HG03565 (cell line): ENCODE data around the gene SLC37A1.

Source experiments
- ATAC-seq: cut with Tn5 transposase; IDR thresholded peaks from one replicate; pipeline ENCODE4 v1.9.1; 2021; ENCODE audit warnings: mild to moderate bottlenecking, moderate library complexity; ENCODE audit not compliant: unreplicated experiment

The SLC37A1 gene

DNA sequence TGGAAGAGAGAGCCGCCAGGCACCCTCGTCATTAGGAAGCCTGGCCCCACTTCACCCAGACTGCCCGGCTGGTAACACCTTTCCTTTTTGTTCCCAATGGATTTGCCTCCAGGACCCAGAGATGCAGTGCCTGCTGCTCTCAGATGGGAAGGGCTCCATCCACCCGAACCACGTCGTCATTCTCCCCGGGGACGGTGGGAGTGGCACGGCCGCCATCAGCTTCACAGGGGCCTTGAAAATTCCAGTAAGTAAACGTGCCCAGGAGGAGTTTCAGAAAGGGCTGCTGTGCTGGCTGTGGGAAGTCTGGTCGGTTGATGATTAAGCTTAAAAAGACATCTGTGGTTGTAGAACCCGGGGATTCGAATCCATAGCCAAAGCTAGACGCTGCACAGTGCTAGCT, 45.2 kb downstream of the SLC37A1 start:
- ATAC-seq = no peak

DNA sequence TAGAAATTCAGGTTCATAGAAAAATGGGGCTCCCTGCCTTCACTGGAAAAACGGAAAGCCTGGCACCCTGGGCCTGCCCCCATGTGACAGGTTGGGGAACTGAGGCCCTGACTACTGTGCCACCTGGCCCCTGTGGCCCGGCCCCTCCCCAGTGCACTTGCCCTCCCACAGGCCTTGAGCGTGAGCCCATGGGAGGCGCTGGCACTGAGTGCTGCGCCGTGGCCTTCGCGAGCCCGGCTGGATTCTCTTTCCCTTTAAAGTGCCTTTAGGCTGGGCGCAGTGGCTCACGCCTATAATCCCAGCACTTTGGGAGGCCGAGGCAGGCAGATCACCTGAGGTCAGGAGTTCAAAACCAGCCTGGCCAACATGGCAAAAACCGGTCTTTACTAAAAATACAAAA, 45.7 kb downstream of the SLC37A1 start:
- ATAC-seq = no peak

DNA sequence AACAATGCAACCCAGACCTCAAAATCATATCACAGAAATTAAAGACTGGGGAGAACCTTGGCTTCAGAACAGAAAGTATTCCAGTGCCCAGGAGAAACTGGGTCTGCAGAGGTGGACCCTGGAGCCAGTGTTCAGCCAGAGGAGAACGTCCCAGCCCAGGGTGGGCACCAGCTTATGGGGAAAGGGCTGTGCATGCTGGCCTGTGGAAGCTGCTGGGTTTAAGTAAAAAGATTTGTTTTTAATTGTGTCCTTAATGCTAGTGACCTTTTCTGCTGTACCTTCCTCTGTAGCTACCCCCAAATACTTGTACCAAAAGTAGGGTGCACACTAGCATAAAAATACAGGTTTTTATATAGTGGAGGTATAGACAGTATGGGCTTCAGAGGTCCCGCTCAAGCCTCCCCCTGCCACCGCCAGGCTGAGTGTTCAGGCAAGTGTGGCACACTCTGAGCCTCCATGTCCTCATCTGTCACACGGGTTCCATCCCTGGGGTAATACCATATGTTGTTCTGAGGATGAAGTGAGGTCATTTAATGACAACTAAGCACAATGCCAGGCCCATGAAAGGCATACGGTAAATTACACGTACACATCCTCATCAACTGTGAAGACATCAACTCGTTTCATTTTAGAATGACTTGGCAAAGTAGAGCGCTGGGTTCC, 47.0 kb downstream of the SLC37A1 start:
- no peak for ATAC-seq

DNA sequence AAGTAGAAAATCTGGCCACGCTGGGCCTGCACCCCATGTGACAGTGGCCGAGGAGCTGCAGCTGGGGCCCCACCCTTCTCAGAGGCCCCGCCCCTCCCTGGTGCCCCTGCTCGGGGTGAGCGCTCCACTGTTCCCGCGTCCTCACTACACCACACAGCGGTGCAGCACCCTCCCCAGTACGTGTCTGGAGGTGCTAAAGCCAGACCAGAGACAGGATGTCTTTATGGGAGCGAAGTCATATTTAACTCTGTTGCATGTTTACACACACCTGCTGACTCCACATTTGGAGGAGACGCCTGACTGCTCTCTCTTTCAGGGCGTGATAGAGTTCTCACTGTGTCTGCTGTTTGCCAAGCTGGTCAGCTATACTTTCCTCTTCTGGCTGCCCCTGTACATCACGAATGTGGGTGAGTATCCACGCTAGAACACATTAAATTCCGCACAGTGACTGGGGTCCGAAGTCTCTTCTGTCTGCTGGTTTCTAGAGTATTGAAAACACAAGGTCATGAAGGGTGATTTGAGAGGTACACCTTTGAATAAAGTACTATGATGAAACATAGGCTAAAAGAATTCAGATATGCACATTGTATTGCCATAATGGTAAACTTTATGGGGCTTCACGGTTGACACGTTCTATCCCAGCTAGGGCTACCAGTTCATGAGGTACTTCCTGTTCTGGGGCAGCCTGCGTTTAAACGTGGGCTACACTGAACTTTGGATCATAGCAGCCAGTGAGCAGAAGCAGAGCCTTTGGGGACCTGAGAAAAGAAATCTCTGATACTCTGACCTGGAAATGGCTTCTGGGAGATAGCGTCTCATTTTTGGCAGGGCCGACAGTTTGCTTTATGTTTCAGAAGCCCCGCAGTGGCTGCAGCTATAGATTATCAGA, 48.4 kb downstream of the SLC37A1 start:
- no peak for ATAC-seq

DNA sequence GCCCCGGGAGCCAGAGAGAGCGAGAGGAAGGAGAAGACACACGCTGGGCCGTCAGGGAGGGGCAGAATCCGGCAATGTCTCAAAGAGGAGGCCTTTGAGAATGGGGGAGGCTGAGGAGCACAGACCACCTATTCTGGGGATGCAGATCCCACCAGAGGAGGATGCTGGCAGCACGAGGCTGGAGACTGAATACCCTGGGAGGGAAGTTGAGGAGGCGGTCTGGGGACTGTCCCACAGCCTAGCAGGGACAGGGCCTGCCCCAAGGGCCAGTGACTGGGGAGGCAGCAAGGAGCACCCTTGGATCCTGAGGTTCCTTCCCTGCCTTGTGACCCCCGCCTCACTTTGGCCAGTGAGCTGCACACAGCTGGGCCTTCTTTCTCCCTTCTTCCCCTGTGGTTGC, 49.2 kb downstream of the SLC37A1 start:
- no peak for ATAC-seq

DNA sequence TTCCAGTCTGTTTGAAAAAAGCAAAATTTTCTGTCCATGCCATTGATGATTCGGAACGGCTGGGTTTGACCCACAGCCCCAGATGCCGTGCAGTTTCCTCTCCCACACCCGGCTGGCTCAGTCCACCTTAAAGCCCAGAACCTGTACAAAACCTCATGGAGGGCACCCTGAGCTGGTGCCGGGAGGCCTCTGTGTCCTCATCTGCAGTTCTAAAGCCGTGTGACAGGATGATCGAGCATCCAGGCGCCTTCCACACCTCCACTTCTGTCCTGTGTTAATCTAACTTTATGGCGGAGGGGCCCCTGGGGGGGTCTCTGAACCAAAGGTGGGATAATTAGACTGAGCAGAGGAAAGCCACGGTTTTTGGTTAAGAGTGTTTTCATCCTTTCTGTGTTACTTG, 49.6 kb downstream of the SLC37A1 start:
- no peak for ATAC-seq

DNA sequence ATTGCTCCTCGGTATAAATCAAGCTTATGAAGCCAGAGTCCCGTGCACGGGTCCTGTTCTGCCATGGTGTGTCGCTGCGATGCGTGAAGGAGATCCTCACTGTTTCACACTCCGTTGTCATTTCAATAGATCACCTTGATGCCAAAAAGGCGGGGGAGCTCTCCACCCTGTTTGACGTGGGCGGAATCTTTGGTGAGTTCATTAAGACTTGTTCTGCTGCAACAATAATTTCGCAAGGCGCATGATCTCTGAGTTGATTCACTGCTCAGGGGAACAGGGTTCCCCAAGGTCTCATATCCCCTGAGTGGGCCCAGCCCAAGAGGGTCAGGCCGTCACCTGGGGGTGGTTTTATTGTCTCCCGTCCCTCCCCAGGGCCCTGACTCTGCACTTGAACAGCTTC, 50.0 kb downstream of the SLC37A1 start:
- ATAC-seq = no peak

DNA sequence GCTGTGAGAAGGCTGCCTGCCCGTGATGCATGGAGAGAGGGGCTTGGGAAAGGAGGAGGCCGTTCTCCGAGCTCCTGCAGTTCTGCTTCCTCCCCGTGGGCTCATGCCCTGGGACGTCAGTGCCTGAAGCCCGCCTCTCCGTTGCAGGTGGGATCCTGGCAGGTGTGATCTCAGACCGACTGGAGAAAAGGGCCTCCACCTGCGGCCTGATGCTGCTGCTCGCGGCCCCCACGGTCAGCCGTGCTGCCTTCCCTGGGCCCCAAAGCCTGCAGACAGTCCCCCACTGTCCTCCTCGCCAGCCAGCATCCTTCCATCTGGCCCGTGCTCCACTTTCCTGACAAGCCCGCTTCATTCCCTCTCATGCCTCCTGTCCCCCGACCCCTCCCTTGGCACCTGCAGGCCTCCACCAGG, 50.9 kb downstream of the SLC37A1 start:
- no peak for ATAC-seq

DNA sequence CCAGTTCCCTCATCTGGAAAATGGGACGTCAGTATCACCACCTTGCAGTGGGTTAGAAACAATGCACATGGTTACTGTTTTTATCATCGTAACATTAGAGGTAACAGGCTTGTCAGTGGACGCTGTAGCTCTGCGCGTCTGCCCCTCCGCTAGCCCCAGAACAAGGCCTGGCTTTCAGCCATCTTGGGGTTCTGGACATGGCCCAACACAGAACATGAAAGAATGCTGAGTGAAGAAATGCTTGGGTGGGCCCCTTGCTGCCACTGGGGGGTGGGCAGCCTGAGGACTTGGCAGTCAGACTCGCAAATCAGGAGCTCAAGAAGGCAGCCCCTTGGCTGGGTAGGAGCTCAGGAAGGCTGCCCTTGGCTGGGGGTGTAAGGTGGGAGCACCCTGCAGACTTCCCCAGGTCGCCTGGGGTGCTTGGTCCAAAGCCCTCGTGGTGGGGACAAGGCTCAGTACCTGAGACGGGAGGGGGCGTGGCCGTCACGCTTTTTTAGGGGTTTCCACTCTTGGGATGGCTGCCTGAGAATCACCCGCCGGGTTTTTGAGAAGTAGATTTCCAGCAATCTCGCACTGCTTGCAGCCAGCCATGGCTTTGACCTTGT, 51.7 kb downstream of the SLC37A1 start:
- ATAC-seq = no peak

DNA sequence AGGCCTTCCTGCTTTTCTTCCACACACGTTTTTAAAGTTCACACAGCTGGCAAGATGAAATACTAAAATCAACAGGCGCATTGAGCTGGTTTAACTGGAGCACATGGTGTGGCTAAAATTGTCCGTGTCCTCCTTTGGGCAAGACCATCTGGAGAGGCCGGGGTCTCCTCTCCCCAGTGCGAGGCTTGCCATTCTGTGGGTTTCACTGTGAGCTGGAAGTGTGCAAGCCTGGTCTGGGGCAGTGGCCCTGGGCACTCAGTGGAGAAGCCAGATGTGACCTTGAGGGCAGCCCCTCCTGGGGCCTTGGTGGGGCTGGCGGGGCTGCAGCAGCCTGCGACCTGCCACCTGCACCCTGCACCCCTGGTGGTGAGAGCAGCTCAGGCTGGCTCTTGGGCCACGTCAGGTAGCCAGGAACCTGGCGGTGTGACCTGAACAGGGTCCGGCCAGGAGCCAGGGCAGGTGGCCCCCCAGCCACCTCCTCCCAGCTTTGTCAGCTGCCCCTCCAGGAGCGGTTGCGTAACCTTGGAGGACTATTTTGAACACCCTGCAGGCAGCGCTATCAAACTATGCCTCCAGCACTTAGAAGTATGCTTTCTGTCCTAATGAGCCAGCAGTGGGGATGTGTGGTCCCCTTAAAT, 52.4 kb downstream of the SLC37A1 start:
- no peak for ATAC-seq

DNA sequence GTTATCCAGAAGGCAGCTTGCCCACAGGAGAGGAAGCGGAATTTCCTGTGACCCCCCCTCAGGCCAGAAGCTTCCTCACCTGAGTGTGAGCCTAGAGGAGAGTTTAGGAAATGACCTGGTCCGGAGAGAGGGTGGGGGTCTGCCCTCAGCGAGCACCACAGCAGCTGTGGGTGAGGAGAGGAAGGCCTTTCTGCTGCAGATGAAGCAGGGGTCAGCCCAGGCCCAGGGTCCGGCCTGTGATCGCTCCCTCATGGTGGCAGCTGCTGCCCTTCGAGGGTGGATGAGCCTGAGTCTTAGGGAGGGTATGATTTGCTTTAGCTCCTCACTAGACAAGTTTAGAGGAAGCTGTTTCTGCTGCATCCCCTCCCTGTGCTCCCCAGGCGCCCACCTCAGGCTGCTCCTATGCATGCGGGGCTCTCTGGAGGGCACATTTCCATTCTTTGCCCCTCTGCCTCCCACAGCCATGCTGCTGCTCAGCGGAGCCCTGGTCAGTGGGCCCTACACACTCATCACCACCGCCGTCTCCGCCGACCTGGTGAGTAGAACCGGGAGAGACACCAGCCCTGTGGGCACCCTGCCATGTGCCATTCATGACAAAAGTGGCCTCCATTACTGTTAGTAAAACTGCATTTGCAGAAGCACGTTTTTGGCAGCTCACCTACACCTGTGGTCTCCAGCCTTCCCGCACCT, 53.0 kb downstream of the SLC37A1 start:
- no peak for ATAC-seq

DNA sequence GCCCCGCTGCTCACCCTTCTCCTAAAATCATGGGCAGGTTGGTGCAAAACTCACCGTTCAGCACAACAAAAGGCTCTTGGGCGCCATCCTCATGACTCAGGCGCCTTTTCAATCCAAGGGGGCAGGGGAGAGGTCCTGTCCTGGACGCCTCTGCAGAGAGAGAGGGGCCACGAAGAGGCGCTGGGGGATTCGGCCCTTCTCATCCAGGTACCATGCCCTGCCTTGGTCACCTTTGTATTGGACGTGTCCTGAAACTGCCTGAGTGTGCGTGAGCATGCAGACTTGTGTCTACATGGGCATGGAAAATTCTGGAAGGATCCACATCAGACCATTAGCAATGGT, 53.5 kb downstream of the SLC37A1 start:
- no peak for ATAC-seq

DNA sequence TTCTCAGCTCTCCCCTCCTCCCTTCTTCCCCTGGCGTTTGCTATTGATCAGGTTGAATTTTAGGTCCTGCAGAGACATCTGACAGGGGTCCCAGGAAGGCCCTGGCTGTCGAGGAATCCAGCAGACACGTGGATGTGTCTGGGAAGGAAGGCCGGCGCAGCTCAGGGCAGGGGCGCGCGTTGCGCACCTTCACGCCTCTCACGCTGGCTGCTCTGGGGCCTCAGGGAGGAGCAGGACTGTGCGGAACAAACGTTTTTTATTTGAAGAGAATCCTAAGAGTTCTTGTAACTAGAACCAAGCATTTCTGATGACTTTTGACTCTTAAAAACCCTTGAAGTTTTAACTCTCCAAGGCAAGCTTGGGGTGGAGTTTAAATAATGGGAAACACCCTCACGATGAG, 54.2 kb downstream of the SLC37A1 start:
- no peak for ATAC-seq

DNA sequence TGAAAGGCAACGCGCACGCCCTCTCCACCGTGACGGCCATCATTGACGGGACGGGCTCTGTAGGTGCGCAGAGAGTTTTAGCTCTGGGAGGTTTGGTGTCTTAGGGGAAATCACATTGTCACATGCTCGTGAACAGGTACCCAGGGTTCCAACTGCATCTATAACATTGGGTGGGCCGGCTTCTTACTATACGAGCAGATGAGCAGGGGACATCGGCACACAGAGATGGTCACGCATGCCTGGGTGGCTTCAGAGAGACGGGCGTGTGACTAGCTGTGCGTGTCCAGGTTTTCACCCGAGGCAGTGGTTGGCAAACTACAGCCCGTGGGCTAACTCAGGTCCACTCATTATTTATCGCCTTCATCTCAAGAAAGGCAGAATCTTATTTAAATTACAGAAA, 54.7 kb downstream of the SLC37A1 start:
- no peak for ATAC-seq

DNA sequence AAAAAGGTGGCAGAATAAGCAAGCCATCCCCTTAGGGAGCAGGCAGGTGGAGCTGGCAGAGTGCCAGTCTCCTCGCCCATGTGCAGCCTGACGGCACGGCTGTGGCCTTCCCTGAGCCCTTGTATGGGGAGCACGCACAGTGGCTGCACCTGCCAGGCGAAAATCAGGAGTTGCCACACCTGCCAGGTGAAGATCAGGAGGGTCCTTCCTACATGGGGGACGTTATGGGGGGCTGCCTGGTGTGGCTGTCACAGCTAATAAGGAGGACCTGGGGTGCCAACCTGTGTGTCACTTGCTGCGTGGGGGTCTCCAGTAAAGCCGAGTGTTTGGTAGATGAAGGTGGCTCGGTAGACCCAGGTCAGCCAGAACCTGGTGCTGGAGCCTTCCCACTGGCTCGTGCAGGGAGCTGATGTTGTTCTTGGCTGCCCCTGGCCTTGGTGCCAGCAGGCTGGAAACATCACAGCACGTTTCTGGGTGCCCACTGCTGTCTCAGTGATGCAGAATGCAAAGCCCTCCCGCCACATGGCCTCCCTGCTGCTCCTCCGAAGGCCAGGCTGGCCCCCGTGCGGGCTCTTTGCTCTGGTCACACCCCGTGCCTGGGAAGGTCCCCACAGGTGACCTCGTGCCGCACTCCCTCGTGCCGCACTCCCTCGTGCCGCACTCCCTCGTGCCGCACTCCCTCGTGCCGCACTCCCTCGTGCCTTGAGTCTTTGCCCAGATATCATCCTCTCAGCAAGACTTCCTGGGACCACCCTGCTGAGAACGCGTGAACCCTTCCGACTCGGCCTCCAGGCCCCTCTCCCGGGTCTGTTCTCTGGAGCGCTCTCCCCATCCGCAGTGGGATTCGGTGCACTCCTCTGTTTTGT, 55.4 kb downstream of the SLC37A1 start:
- no peak for ATAC-seq

DNA sequence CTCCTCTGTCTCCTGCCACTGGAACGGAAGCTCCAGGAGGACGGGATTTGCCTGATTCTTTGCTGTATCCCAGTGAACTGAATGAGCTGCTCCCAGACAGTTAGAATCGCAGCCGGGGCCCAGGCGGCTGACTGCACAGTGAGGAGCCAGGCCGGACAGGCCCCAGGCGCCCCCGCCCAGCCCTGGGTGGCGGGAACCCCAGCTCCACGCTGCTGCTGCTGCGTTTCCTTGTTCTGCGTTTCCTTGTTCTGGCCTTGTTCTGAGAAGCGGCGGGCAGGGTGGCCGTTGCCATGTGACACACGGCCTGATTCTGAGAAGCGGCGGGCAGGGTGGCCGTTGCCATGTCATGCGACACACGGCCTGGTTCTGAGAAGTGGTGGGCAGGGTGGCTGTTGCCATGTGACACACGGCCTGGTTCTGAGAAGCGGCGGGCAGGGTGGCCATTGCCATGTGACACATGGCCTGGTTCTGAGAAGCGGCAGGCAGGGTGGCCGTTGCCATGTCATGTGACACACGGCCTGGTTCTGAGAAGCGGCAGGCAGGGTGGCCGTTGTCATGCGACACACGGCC, 56.2 kb downstream of the SLC37A1 start:
- ATAC-seq = no peak

DNA sequence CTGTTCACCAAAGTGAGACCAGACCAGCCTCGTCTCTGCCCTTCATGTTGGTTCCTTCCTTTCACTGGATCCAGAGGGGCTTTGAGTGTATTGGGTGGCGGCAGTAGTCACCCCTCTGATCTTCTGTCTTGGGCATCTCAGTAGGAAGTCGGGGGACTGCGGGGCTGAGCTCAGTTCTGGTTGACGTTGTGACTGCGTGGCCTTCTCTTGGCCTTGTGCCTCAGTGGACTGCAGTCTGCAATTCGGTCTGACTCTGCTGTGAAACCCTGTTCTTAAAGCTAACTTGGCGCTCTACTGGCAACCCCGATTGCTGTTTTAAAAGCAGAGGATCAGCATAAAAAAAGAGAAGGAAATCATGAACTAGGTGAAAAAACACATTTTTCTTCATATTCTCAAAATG, 56.7 kb downstream of the SLC37A1 start:
- ATAC-seq = no peak

DNA sequence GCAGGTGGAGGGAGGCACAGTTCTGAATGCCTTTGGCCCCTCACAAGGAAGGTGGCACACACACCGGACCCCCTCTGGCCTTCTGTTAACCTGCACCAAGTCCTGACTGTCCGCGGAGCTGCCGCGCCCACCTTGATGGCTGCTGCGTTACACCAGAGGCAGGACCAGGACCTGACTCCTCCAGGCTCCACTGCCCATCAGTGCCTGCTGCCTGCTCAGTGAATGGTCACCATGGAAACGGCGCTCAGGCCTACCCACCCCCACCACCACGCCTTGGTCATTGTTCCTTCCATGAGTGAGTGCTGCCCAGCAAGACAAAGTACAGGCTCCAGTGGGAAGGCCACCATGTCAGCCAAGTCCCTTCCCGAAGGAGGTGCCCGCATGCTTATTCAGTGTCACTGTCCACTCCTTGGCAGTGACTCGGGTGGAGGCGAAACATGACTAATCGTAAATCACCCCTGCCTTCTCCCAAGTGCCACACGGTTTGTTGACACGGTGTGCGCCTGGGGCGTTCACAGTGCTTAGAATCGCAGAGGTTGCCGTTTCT, 57.3 kb downstream of the SLC37A1 start:
- ATAC-seq = no peak

DNA sequence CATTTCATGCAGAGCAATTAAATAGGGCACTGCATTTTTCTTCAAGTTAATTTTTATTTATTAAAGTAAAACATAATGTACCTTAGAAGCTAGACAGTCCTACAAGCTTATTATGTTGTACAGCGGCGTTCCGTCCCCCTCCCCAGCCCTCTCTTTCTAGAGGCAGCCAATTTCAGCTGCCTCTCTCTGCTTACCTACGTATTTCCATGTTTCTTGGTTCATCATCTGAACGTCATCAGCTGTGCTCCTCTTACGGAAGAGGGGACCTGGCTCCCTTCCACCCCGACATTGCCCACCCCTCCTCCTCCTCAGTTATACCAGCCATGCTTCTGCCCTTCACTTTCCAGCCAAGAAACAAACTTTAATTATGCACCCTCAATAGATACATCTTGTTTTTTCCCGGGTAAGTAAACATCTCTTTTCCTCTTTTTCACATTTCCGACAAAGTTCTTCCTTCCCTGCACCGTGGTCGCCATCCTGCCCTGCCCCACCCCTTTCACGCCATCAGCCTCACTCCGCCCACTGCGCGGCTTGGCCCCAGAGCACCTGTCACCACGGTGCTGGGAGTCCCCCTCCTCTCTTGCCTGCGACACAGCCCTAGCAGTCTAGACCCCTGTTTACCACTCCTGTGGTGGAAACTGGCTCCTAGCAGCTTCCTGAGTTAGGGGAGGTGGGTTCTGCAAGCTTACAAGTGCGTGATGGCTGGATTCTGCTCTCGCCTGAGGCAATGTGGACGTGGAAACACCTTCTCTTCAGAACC, 57.9 kb downstream of the SLC37A1 start:
- ATAC-seq = no peak
